Inflammatory macrophage treated with lipopolysaccharide for 1 hour (primary cell): ENCODE measurements around the gene PSMB5.

Experiments used
- DNase-seq, 2 donors: peaks; one replicate each; pipeline ENCODE4 v3.0.0-alpha.2; 2020 to 2022

PSMB5 gene

GRCh38 chr14:22985894-22986507 lies 48.7 kb downstream of the PSMB5 start:
- DNase-seq = no peak

- no peak for DNase-seq
Measured at GRCh38 chr14:22984959-22985658, 49.6 kb downstream of the PSMB5 start.

GRCh38 chr14:22982477-22983245 lies 52.0 kb downstream of the PSMB5 start, which contains the start of gene AJUBA:
Gene AJUBA (minus strand): TSS chr14:22982551. CDS start chr14:22982266, 285 bp downstream.
- peak; percentile 65 to 83 for DNase-seq

GRCh38 chr14:22981876-22982476 lies 52.7 kb downstream of the PSMB5 start:
- no peak for DNase-seq

GRCh38 chr14:22981090-22981875 lies 53.4 kb downstream of the PSMB5 start:
- no peak for DNase-seq

GRCh38 chr14:22980672-22981089 lies 54.0 kb downstream of the PSMB5 start:
- DNase-seq = no peak

GRCh38 chr14:22979748-22980392 lies 54.8 kb downstream of the PSMB5 start:
- no peak for DNase-seq

GRCh38 chr14:22978981-22979671 lies 55.6 kb downstream of the PSMB5 start:
- no peak for DNase-seq

GRCh38 chr14:22978487-22978837 lies 56.2 kb downstream of the PSMB5 start:
- DNase-seq = no peak

GRCh38 chr14:22977684-22978486 lies 56.8 kb downstream of the PSMB5 start:
- no peak for DNase-seq

- DNase-seq = no peak
Measured at GRCh38 chr14:22977434-22977683, 57.3 kb downstream of the PSMB5 start.

- peak; percentile 28 to 42 for DNase-seq
Measured at GRCh38 chr14:22976620-22977433, 57.9 kb downstream of the PSMB5 start.
